SW 1271 (cell line): Measurements from ENCODE around the gene CAPN8.
"Not testable (repeated sequence)": the region's sequence is repeated elsewhere in the genome, so short reads cannot be mapped to it uniquely, and the experiment has no call there.

Experiments
- DNase-seq, 2 experiments: peaks; one replicate each; lab custom pipeline; 2025; lab: John Stamatoyannopoulos, UW

CAPN8 gene

GRCh38 chr1:223525957-223526356 lies 139.5 kb downstream of the CAPN8 start:
- no peak for DNase-seq

- DNase-seq = no peak
Observed at GRCh38 chr1:223525546-223525945, 140.0 kb downstream of the CAPN8 start.

- DNase-seq = no peak
Observed at GRCh38 chr1:223524930-223525451, 140.5 kb downstream of the CAPN8 start.

GRCh38 chr1:223521150-223521549 lies 144.4 kb downstream of the CAPN8 start:
- DNase-seq = no peak

GRCh38 chr1:223520200-223520599 lies 145.3 kb downstream of the CAPN8 start:
- DNase-seq = no peak

- DNase-seq = no peak
Observed at GRCh38 chr1:223519116-223519515, 146.4 kb downstream of the CAPN8 start.

GRCh38 chr1:223518553-223518952 lies 146.9 kb downstream of the CAPN8 start:
- not testable (repeated sequence) for DNase-seq

- DNase-seq = no peak
Observed at GRCh38 chr1:223515926-223516325, 149.6 kb downstream of the CAPN8 start.

GRCh38 chr1:223515421-223515820 lies 150.1 kb downstream of the CAPN8 start:
- no peak for DNase-seq

GRCh38 chr1:223514644-223515043 lies 150.9 kb downstream of the CAPN8 start:
- DNase-seq = no peak

GRCh38 chr1:223513309-223513708 lies 152.2 kb downstream of the CAPN8 start:
- no peak for DNase-seq

- DNase-seq = no peak
Observed at GRCh38 chr1:223512057-223512456, 153.4 kb downstream of the CAPN8 start.

- DNase-seq = no peak
Observed at GRCh38 chr1:223508796-223509195, 156.7 kb downstream of the CAPN8 start.

GRCh38 chr1:223504741-223505140 lies 160.8 kb downstream of the CAPN8 start:
- DNase-seq = no peak

- no peak for DNase-seq
Observed at GRCh38 chr1:223503348-223503747, 162.2 kb downstream of the CAPN8 start.

GRCh38 chr1:223500560-223501425 lies 164.7 kb downstream of the CAPN8 start:
- no peak for DNase-seq

- no peak for DNase-seq
Observed at GRCh38 chr1:223496883-223497282, 168.6 kb downstream of the CAPN8 start.

- DNase-seq = no peak
Observed at GRCh38 chr1:223494926-223495645, 170.4 kb downstream of the CAPN8 start.

- no peak for DNase-seq
Observed at GRCh38 chr1:223492044-223492443, 173.5 kb downstream of the CAPN8 start.
